ENCODE data around the gene PTER.

PTER gene

DNA sequence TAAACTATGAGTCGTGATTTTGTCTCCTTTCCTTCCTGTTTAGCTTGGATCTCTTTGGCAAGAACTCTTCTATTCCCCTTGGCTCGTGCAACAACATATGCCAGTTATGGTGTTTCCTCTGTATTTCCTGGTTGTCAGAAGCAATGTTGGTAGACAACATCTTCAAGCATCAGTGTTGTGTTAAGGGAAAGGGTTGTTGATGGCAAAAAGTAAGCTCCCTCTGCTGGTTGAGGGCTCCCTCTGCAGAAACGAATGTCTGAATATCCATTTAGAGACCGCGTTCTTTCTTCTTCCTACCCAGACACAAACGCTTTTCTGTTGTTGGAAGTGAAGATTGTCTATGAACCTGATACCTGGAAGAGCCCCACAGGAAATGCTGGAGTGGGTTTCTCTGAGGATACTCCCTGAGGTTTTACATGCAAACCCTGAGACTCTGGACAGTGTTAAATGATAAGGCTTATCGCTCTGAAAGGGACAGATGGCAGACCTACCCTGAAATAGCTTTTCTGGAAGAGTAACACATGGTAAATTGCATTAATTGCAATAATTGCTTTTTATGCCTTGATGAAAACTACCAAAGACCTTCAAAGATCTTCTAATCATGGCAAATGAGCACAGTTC is 108.4 kb downstream of the PTER start:
- peak; percentile 10 to 33 for DNase-seq

DNA sequence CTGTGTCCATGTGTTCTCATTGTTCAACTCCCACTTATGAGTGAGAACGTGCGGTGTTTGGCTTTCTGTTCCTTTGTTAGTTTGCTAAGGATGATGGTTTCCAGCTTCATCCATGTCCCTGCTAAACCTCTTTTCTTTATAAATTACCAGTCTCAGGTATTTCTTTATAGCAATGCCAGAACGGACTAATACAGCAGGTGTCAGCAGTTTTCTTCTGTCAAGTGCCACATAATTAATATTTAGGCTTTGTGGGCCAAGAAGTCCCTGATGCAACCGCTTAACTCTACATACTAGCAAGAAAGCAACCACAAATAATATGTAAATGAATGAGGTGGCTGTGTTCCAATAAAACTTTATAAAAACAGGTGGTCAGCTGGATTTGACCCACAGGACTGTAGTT is 111.2 kb downstream of the PTER start:
- no peak for DNase-seq

DNA sequence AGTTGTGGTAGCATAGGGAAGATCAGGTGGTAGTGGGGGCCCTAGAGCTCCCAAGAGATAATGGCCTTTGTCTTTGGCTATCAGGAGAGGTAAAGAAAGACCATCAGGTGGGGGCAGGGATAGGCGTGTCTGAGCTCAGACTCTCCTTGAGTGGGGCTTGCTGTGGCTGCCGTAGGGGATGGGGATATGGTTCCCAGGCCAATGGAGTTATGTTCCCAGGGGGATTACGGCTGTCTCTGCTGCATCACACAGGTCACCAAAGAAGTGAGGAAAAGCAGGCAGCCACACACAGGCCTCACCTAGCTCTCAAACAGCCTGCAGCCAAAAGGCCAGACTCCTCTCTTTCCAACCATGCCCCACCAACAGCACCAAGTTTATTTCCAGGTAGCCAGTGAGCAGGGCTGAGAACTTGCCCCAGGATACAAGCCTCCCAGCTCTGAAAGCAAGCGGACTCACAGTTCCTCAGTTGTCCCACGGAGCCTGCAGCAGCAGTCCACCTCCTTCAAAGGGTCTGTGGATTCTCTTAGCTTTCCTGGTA is 122.5 kb downstream of the PTER start:
- DNase-seq, result no peak

DNA sequence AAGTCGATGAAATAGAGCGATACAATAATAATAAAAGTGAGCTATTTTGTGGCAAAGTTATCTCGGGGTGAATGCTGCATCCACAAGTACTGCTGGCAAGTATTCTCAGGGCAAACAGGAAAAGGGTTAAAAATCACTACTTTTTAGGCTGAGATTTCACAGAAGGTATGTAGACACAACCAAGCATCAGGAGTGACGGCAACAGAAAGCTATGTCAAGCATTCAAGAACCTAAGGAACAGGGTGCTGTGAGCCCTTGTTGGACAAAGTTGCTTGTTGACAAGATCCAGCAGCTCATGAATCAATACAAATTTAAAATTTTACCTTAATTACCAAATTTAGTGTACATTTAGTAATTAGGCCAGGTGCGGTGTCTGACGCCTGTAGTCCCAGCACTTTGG is 126.1 kb downstream of the PTER start:
- no peak for DNase-seq
